Fibroblast of the aortic adventitia (primary cell): ENCODE data around the gene AQP10. TPM values are rescaled to one million over a fixed set of nuclear protein-coding genes. Genes with fewer than 3 reads are reported as not detected.
"Not testable (repeated sequence)": the region's sequence is repeated elsewhere in the genome, so short reads cannot be mapped to it uniquely, and the experiment has no call there.

ENCODE experiments used
- DNase-seq: peaks from one replicate; pipeline ENCODE4 v3.0.0-alpha.2; 2010; ENCODE audit warnings: low read depth
- H3K4me3 ChIP-seq: 2 replicates; pipeline ENCODE4 v1.5.1; 2011; ENCODE audit warnings: low read depth, mild to moderate bottlenecking, control low read depth, low read length, moderate library complexity
- CTCF ChIP-seq: IDR thresholded peaks from 2 replicates; pipeline ENCODE4 v1.5.1; 2011; ENCODE audit warnings: mild to moderate bottlenecking, low read length, control low read depth, inconsistent platforms; ENCODE audit not compliant: insufficient read depth
- small RNA-seq: library from RNA; depleted of rRNA; stranded (forward); fragments of <200 nt; gene quantifications from one replicate; pipeline ENCODE3, GENCODE V24; 2012
- total RNA-seq: library from RNA; depleted of rRNA; stranded (reverse); fragments of >200 nt; gene quantifications from 2 replicates; pipeline ENCODE4 v1.2.3, GENCODE V29; 2012; ENCODE audit warnings: low replicate concordance

Gene AQP10
- total RNA-seq, 1 donor, result not detected

- DNase-seq, result no peak
- H3K4me3 ChIP-seq, result no peak overlapping the region
- no peak for TF ChIP-seq CTCF
Measured at GRCh38 chr1:154353966-154354365, 33.1 kb downstream of the AQP10 start.

GRCh38 chr1:154358519-154358918 lies 37.6 kb downstream of the AQP10 start:
- DNase-seq, result no peak
- no peak for TF ChIP-seq CTCF
- H3K4me3 ChIP-seq, result no peak overlapping the region

GRCh38 chr1:154360288-154360687 lies 39.4 kb downstream of the AQP10 start:
- DNase-seq, result no peak
- H3K4me3 ChIP-seq, result no peak overlapping the region
- no peak for TF ChIP-seq CTCF

- not testable (repeated sequence) for DNase-seq, H3K4me3 ChIP-seq
Measured at GRCh38 chr1:154360881-154361280, 40.0 kb downstream of the AQP10 start.

GRCh38 chr1:154361357-154361756 lies 40.5 kb downstream of the AQP10 start:
- H3K4me3 ChIP-seq, result no peak overlapping the region

GRCh38 chr1:154371436-154371835 lies 50.5 kb downstream of the AQP10 start:
- DNase-seq, result no peak
- no peak for TF ChIP-seq CTCF
- H3K4me3 ChIP-seq, result no peak overlapping the region

More at GRCh38 chr1:154361357-154361756, 40.5 kb downstream of the AQP10 start:
- DNase-seq, result no peak
- TF ChIP-seq CTCF, result no peak

GRCh38 chr1:154373777-154374357 lies 53.0 kb downstream of the AQP10 start:
- not testable (repeated sequence) for DNase-seq, H3K4me3 ChIP-seq

Small RNA genes lying within 50 kb of the gene (small RNA-seq; reads per million reads assigned to genes)
- gene RF00273, result not detected
- not detected for gene RNU6-121P
- gene RNU6-239P, result not detected
- not detected for gene RNU7-57P

Other genes starting within 250 kb of the AQP10 start
- gene NUP210L, start 166.0 kb upstream of the AQP10 start, total RNA-seq, result 0.09 TPM in 1 of 2 replicates, not detected in the other
- gene TPM3, start 129.0 kb upstream of the AQP10 start, total RNA-seq, result 427 and 649 TPM in 2 replicates
- not detected in 2 replicates for gene CFAP141, start 114.8 kb upstream of the AQP10 start, total RNA-seq
- 115 and 121 TPM in 2 replicates for gene UBAP2L, start 100.1 kb upstream of the AQP10 start, total RNA-seq
- gene HAX1, start 48.5 kb upstream of the AQP10 start, total RNA-seq, result 115 and 141 TPM in 2 replicates
- 58.3 and 231 TPM in 2 replicates for gene ATP8B2, start 4.4 kb downstream of the AQP10 start, total RNA-seq
- 1.3 and 5.3 TPM in 2 replicates for gene IL6R, start 84.2 kb downstream of the AQP10 start, total RNA-seq
- gene TDRD10, start 181.1 kb downstream of the AQP10 start, total RNA-seq, result not detected in 2 replicates
- 0.09 and 0.49 TPM in 2 replicates for gene SHE, start 181.3 kb downstream of the AQP10 start, total RNA-seq
- gene UBE2Q1, start 237.6 kb downstream of the AQP10 start, total RNA-seq, result 18.6 and 26.1 TPM in 2 replicates
- under 0.01 TPM in 1 of 2 replicates, not detected in the other for gene CHRNB2, start 246.7 kb downstream of the AQP10 start, total RNA-seq